Subcutaneous abdominal adipose tissue (tissue), 5 donors: ENCODE results near the gene TOP3A.

Experiments
- H3K27ac ChIP-seq: one replicate; pipeline ENCODE4 v1.7.0; 2013; ENCODE audit warnings: low read depth, mild to moderate bottlenecking, inconsistent platforms, low read length, moderate library complexity
- H3K27me3 ChIP-seq, 5 donors: one replicate each; pipeline ENCODE4 v1.7.0; 2013; ENCODE audit warnings: low read length in 5 of 5, inconsistent platforms in 1 of 5; ENCODE audit not compliant: control insufficient read depth in 5 of 5, insufficient read depth in 4 of 5
- H3K36me3 ChIP-seq, 5 donors: one replicate each; pipeline ENCODE4 v1.7.0; 2013; ENCODE audit warnings: low read length in 5 of 5; ENCODE audit not compliant: control insufficient read depth in 5 of 5, insufficient read depth in 5 of 5
- H3K4me1 ChIP-seq, 5 donors: one replicate each; pipeline ENCODE4 v1.7.0; 2013; ENCODE audit warnings: low read length in 5 of 5, mild to moderate bottlenecking in 3 of 5, moderate library complexity in 1 of 5; ENCODE audit not compliant: control insufficient read depth in 5 of 5, insufficient read depth in 5 of 5
- H3K4me3 ChIP-seq, 5 donors: one replicate each; pipeline ENCODE4 v1.7.0; 2013; ENCODE audit warnings: low read length in 5 of 5, low read depth in 1 of 5
- H3K9ac ChIP-seq, 5 donors: one replicate each; pipeline ENCODE4 v1.7.0; 2013; ENCODE audit warnings: low read length in 5 of 5, mild to moderate bottlenecking in 4 of 5, moderate library complexity in 3 of 5
- H3K9me3 ChIP-seq, 5 donors: one replicate each; pipeline ENCODE4 v1.7.0; 2013; ENCODE audit warnings: low read length in 5 of 5; ENCODE audit not compliant: control insufficient read depth in 5 of 5
- donor health status: healthy.
- donor health status: healthy.
- donor health status: healthy.
- donor health status: healthy.
- donor health status: healthy.

TOP3A gene, protein sequence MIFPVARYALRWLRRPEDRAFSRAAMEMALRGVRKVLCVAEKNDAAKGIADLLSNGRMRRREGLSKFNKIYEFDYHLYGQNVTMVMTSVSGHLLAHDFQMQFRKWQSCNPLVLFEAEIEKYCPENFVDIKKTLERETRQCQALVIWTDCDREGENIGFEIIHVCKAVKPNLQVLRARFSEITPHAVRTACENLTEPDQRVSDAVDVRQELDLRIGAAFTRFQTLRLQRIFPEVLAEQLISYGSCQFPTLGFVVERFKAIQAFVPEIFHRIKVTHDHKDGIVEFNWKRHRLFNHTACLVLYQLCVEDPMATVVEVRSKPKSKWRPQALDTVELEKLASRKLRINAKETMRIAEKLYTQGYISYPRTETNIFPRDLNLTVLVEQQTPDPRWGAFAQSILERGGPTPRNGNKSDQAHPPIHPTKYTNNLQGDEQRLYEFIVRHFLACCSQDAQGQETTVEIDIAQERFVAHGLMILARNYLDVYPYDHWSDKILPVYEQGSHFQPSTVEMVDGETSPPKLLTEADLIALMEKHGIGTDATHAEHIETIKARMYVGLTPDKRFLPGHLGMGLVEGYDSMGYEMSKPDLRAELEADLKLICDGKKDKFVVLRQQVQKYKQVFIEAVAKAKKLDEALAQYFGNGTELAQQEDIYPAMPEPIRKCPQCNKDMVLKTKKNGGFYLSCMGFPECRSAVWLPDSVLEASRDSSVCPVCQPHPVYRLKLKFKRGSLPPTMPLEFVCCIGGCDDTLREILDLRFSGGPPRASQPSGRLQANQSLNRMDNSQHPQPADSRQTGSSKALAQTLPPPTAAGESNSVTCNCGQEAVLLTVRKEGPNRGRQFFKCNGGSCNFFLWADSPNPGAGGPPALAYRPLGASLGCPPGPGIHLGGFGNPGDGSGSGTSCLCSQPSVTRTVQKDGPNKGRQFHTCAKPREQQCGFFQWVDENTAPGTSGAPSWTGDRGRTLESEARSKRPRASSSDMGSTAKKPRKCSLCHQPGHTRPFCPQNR

DNA sequence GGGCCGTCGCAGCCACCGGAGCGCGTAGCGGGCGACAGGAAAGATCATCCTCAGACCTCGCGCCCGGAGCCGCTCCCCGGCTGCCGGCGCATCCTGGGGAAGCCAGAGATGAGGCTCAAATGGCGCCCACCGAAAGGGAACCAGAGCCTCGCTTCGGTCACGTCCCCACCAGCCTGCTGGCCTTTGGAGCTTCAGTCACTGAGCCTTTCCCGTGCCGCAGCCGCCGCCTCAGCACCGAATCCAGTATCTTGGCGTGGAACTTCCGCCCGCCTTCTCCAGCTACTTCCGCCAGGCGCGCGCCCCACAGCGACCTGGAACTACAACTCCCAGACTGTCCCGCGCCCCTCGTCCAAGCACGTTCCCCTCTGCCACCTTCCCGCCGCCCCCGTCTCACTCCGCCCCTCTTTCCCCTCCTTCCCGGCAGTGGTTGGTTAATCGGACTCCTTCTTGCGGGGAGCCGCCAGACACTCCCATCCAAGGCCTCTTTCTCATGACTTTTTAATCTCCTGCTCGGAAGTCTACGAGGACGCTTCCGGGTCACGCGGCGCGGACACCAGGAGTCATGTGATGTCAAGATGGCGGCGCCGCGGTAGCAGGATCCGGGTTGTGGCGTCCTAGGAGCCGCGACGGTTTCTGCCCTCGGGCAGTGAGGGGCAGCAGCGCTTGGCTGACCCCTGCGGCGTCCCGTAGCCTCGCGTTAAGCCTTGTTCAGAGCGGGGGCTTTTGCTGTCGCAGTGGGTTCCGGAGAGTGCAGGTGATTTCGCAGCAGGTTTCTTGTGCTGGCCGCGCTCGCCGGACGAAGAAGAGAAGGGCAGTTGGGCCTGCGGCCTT, at the start of gene TOP3A, which contains the start of gene SMCR8:
Gene TOP3A, minus strand, starts transcription at position 264 of the 831 bp plus-strand sequence. Its CDS starts 216 bp downstream, at position 48.
Gene SMCR8, plus strand, starts transcription at position 563 of the 831 bp plus-strand sequence. CDS start 497 bp downstream, outside the sequence.
- H3K27ac ChIP-seq, result peak within 1 kb of the TSS; percentile 97
- no peaks in the 10 kb centered on the region for H3K9me3 ChIP-seq
- peaks cover 0 to 45% (median 31%) of the 10 kb centered on the region in 5 donors for H3K36me3 ChIP-seq
- H3K4me1 ChIP-seq, result peaks cover 21 to 76% (median 63%) of the 10 kb centered on the region in 5 donors
- H3K4me3 ChIP-seq, result peak within 1 kb of the TSS; percentile 79 to 92 (median 88)
- H3K9ac ChIP-seq, result peak within 1 kb of the TSS; percentile 89 to 98 (median 96)
- H3K27me3 ChIP-seq, result no peaks in the 10 kb centered on the region

DNA sequence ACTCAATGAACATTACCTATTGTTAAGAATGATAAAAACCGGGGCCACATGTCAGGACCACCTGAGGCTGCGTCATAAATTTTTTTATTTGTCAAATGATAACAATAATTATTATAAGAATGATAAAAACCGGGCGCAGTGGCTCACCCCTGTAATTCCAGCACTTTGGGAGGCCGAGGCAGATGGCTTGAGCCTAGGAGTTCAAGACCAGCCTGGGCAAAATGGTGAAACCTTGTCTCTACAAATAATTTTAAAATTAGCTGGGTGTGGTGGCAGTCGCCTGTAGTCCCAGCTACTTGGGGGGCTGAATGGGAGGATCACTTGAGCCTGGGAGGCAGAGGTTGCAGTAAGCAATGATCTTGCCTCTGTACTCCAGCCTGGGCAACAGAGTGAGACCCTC, 49.4 kb upstream of the TOP3A start:
- H3K4me3 ChIP-seq, result no peak overlapping the region
- H3K27me3 ChIP-seq, result no peaks in the 10 kb centered on the region
- H3K4me1 ChIP-seq, result peaks cover 1 to 34% (median 27%) of the 10 kb centered on the region in 5 donors
- H3K36me3 ChIP-seq, result no peaks in the 10 kb centered on the region
- no peak overlapping the region for H3K27ac ChIP-seq
- H3K9ac ChIP-seq, result no peak overlapping the region
- H3K9me3 ChIP-seq, result no peaks in the 10 kb centered on the region

DNA sequence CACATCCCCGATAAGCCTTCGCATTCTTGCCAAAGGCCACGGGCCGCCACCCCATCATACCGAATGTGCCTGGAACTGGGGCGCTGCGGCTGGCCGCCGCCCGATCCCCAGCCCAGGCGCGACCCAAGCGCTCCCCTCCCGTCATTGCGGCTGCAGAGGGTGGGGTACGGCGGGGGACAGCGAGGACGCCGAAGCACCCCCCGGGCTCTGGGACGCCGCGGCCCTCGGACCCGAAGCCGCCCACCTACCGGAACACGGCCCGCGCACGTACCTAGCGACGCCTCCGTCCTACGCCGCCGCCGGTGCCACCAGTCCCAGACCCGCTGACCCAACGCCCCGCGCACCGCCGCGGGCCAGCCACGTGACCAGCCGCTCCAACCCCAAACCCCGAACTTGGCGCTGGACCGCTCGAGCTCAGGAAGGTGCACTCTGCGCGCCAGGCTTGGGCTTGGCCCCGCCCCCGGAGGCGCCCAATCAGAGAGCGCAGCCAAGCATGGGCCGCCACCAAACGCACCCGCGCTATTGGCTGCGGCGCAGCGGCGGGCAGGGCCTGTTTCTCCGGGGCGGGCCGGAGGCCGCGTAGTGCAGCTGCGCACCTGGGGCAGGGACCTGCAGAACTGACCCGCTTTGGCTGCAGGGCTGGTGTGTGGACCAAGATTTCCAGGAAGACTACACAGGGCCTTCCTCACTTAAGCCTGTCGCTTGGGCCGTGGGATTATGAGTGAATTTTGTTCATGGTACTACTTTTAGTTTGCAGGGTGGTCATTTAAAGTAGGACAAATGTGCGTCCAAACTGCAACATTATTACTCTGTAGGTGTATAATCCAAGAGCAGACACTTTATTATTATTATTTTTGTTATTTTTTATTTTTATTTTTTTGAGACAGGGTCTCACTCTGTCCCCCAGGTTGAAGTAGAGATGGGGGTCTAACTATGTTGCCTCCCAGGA, 48.6 kb upstream of the TOP3A start, which contains the start of gene SHMT1:
Gene SHMT1, minus strand, starts transcription at position 450 of the 949 bp plus-strand sequence. CDS start 7,569 bp downstream, outside the sequence.
- no peaks in the 10 kb centered on the region for H3K27me3 ChIP-seq
- H3K4me1 ChIP-seq, result peaks cover 1 to 36% (median 27%) of the 10 kb centered on the region in 5 donors
- H3K4me3 ChIP-seq, result peak within 1 kb of the TSS; percentile 73 to 86 (median 83)
- H3K9ac ChIP-seq, result peak within 1 kb of the TSS; percentile 79 to 93 (median 89)
- H3K27ac ChIP-seq, result peak within 1 kb of the TSS; percentile 96
- peaks cover 0 to 5% (median 1%) of the 10 kb centered on the region in 5 donors for H3K36me3 ChIP-seq
- H3K9me3 ChIP-seq, result no peaks in the 10 kb centered on the region

DNA sequence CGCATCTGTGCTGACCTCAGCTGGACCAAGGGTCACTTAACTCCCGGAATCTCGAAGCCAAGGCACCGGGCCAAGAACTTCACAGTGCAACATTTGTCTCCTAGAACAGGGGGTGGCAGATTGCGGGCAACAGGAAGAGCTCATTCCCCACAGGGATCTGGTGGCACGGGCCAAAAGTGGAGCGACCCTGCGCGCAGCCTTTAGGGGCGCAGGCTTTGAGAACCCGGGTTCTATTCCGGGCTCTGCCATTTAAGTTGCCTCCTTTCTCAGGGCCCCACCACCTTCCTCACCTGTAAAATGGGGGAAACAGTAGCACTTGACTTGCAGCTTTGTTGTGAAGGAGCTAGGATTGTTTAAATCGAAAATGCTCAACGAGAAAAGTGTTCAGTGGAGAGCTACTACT, 47.9 kb upstream of the TOP3A start:
- Histone ChIP-seq H3K9ac (peak overlapping the region; percentile 79 to 93 (median 89)), H3K9me3 (no peaks in the 10 kb centered on the region), H3K36me3 (peaks cover 0 to 7% (median 2%) of the 10 kb centered on the region in 5 donors), H3K4me1 (peaks cover 1 to 38% (median 27%) of the 10 kb centered on the region in 5 donors), H3K27ac (peak overlapping the region; percentile 96), H3K4me3 (peak overlapping the region; percentile 73 to 86 (median 83)), H3K27me3 (no peaks in the 10 kb centered on the region)

DNA sequence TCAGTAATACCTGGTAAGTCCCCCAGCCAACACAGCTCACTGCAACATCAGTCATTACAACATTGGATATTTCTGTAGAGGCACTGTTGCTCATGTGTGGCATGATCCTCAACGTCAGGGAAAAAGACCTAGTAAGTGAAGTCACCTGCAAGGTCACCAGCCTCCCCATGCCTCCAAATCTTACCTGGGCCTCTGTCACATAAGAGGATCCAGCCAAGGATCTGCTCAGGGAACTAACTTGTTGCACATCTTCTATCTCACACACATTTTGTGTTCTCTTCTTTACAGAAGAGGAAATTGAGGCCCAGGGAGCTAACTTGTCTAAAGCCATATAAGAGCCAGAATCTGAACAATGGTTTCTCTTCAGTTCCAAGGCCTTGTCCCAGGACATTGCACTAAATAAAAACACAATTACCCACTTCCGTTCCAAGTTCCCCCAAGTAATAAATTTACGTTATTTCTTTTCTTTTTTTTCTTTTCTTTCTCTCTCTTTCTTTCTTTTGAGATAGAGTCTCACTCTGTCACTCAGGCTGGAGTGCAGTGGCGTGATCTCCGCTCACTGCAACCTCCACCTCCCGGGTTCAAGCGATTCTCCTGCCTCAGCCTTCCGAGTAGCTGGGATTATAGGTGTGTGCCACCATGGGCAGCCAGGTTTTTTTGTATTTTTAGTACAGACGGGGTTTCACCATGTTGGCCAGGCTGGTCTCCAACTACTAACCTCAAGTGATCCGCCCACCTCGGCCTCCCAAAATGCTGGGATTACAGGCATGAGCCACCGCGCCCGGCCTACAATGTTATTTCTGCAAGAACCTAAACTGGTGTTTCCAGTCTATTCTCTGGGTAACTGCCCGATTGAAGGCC, 47.3 kb upstream of the TOP3A start:
- Histone ChIP-seq H3K36me3 (peaks cover 0 to 7% (median 2%) of the 10 kb centered on the region in 5 donors), H3K4me1 (peaks cover 1 to 44% (median 33%) of the 10 kb centered on the region in 5 donors), H3K27ac (peak overlapping the region; percentile 96), H3K4me3 (peak overlapping the region; percentile 73 to 86 (median 83)), H3K27me3 (no peaks in the 10 kb centered on the region), H3K9ac (peak overlapping the region; percentile 46 to 93 (median 79)), H3K9me3 (no peaks in the 10 kb centered on the region)

DNA sequence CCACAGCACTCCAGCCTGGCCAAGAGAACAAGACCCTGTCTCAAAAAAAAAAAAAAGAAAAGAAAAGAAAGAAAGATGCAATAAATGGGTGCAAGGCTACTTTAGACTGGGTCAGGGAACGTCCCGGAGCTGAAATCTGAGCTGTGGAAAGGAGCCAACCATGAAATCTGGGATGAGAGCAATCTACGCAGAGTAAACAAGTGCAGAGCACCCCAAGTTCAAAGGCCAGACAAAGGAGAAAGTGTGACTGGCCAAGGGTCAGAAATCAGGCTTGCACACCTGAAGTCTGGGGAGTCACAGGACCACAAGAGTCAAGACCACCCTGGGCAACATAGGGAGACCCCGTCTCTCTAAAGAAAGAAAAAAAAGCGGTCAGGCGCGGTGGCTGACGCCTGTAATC, 45.7 kb upstream of the TOP3A start:
- peaks cover 1 to 53% (median 45%) of the 10 kb centered on the region in 5 donors for H3K4me1 ChIP-seq
- peaks cover 0 to 8% (median 2%) of the 10 kb centered on the region in 5 donors for H3K36me3 ChIP-seq
- H3K4me3 ChIP-seq, result no peak overlapping the region
- peak overlapping the region; percentile 96 for H3K27ac ChIP-seq
- no peak overlapping the region for H3K9ac ChIP-seq
- no peaks in the 10 kb centered on the region for H3K27me3 ChIP-seq
- no peaks in the 10 kb centered on the region for H3K9me3 ChIP-seq

DNA sequence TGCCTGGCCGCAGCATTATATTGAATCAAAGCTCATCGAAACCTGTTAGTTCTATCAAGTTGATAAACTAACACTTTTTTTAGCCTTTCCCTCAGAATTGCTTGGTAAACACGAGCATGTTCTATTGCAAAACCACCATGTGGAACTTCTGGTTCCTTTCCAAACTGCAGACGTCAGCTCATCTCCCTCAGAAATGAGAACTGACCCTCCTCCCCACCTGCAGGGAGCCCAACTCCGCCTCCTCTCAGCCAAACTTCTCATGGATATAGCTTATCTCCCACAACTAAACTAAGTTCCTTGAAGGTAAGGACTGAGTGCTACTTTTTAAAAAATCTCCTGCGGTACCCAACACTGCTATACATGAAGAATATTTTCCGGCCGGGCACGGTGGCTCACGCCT, 41.8 kb upstream of the TOP3A start:
- H3K27ac ChIP-seq, result peak overlapping the region; percentile 79
- peaks cover 0 to 32% (median 25%) of the 10 kb centered on the region in 5 donors for H3K4me1 ChIP-seq
- H3K9ac ChIP-seq, result peak overlapping the region in 1 of 5 donors; percentile 53
- H3K36me3 ChIP-seq, result peaks cover 5 to 39% (median 23%) of the 10 kb centered on the region in 5 donors
- H3K27me3 ChIP-seq, result no peaks in the 10 kb centered on the region
- H3K4me3 ChIP-seq, result no peak overlapping the region
- no peaks in the 10 kb centered on the region for H3K9me3 ChIP-seq

DNA sequence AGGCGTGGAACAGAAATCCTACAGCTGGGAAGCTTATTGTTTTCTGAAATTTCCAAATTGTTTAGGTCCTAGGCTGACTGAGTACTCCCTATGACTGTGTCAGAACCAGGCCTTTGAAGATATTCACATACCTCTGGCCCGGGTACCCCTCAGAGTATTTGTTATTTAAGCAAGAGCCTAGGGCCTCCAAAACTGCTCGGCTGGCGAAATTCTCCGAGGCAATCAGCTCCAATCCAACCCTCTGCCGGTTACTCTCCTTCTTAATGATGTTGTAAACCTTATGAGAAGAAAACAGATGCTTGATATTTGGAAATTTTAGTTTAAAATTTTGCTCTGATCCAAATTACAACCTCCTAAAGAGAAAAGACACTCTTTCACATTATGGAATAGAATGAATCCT, 38.7 kb upstream of the TOP3A start:
- Histone ChIP-seq H3K9ac (no peak overlapping the region), H3K36me3 (peaks cover 5 to 51% (median 35%) of the 10 kb centered on the region in 5 donors), H3K27ac (no peak overlapping the region)

More for the DNA sequence above, 38.7 kb upstream of the TOP3A start:
- Histone ChIP-seq H3K9me3 (no peaks in the 10 kb centered on the region), H3K27me3 (no peaks in the 10 kb centered on the region), H3K4me1 (peaks cover 0 to 18% (median 14%) of the 10 kb centered on the region in 5 donors), H3K4me3 (no peak overlapping the region)
